HG03378 (cell line): ENCODE results near the gene RPA4.
"Not testable (repeated sequence)": the region's sequence is repeated elsewhere in the genome, so short reads cannot be mapped to it uniquely, and the experiment has no call there.

Experiments
- ATAC-seq: cut with Tn5 transposase; IDR thresholded peaks from one replicate; pipeline ENCODE4 v1.9.1; 2021; ENCODE audit warnings: mild to moderate bottlenecking, moderate library complexity; ENCODE audit not compliant: unreplicated experiment

Gene RPA4, protein sequence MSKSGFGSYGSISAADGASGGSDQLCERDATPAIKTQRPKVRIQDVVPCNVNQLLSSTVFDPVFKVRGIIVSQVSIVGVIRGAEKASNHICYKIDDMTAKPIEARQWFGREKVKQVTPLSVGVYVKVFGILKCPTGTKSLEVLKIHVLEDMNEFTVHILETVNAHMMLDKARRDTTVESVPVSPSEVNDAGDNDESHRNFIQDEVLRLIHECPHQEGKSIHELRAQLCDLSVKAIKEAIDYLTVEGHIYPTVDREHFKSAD

DNA sequence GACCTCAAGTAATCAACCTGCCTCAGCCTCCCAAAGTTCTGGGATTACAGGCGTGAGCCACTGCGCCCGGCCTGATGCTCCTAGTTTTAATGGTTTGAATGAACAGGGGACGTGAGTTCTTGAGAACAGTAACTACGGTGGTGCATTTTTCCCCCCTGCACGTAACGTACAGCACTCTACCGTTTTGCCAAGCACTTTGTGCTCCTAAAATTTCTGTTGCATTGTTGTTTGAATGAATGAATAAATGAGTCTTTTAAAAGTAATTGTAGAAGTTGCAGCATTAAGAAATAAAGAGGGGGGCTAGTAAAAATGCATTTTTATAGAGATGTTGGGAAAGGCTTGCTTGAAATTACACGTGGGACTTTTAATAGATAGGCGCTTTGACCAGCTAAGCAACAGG, at the start of gene RPA4:
TSS of gene RPA4 (plus strand) at position 301 of the 400 bp plus-strand sequence. CDS start 403 bp downstream, outside the sequence.
- ATAC-seq: no peak

DNA sequence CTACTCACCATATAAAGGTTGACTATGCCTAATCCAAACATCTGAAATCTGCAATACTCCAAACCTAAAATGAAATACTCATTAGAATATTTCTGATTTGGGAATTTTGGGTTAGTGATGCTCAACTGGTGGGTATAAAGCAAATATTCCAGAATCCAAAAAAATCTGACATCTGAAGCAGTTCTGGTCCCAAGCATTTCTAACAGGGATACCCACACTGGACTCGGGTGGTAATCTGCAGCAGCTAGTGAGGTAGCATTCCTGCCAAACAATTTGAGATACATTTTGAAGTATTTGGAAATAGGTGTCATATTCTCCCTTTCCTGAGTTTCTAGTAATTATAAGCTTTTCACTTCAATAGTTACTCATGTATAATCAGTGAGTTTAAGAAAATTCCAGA, 49.6 kb upstream of the RPA4 start:
- ATAC-seq: no peak

DNA sequence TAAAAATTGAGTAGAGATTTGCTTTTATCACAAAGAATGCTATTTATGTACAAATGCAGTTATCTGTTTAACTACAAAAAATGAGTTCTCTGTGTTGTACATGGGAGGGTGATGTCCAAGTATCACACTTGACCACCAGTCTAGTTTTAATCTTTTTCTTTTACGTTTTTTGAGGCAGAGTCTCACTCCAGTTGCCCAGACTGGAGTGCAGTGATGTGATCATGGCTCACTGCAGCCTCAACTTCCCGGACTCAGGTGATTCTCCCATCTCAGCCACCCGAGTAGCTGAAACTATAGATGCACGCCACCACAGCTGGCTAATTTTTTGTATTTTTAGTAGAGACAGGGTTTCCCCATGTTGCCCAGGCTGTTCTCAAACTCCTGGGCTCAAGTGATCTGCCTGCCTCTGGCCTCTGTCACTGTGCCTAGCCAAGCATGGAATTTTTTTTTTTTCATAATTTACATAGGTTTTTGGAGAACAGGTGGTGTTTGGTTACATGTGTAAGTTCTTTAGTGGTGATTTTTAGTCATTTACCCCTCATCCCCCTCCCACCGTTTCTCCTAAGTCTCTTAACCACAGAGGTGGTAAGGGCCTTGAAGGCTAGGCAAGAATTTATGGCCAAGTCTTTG, 47.9 kb upstream of the RPA4 start:
- peak; percentile 73 for ATAC-seq

DNA sequence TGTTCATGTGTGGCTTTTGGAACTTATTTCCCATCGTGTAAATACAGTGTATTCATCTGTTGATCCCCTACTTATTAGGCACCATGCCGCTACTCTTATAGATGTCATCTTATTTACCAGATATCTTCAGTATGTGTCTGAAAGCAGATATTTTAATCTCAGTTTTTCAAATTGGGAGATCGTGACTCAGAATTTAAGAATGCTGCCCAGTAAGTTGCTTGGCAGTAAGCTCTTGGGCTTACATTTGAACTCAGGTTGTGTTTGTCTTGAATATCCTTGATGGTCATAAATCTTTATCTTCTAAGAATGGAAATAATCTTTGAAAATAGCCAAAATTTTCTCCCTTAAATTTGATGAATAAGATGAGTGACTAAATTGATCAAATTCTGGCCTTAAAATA, 45.9 kb upstream of the RPA4 start:
- no peak for ATAC-seq

DNA sequence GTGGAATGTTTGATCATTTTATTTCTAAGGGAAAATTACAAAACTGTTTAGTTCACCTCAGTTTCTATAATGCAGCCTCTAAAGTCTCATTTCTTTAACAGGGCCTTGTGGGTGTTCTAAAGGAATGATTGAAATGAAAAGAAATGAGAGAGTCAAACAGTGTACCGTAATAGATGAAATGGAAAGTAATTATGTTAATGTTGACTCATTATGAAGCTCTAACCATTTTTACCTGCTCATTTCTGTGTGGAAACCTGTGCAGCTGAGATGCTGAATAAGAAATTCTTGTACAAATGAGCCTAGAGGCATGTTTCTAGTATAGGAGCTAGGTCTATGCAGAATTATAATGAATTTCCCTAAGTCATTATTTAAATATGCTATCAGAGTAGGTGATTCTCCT, 45.2 kb upstream of the RPA4 start:
- no peak for ATAC-seq

DNA sequence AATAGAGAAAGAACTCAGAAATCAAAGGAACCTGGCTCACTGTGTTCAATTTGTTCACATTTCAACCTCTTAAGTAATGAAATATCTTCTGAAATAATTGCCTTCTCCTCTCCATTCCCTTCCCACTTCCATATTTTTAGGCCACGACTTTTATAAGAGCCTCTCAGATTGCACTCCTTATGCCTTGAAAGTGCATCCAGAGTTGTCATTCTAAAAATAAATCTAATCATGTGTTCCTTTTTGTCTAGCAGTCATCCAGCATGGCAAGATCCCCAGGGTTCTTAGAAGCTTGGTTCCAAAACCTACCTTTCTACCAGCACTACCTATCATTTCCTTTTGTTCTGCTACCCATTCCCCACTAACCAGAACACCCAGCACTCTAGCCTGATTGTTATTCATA, 42.4 kb upstream of the RPA4 start:
- ATAC-seq: no peak

DNA sequence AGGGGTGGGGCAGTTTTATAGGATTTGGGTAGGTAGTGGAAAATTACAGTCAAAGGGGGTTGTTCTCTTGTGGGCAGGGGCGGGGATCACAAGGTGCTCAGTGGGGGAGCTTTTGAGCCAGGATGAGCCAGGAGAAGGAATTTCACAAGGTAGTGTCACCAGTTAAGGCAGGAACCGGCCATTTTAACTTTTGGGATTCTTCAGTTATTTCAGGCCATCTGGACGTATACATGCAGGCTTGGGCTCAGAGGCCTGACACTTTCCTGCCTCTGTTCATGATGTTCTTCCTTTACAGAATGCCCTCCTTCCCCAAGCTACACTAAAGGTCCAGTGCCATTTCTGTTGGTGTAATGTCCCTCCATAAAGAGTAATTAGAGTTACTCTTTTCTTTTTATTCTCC, 41.8 kb upstream of the RPA4 start:
- ATAC-seq: not testable (repeated sequence)

DNA sequence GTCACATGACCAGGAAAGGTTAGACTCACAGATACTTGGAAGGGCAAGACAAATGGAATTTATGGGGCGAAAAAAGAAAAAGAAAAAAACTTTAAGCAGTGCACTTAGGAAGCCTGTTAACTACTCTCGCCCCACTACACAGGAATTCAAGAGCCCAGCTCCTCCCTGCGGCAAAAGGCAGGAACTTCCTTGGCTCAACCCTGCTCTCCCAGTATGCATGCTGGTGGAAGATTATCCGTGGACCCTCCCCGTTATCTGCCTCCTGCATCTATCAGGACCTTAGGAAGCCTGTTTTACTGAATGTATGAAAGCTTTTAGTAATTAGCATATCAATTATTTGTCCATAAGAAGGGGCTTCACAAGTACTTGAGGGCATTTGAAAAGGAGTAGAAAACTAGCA, 40.1 kb upstream of the RPA4 start:
- no peak for ATAC-seq

DNA sequence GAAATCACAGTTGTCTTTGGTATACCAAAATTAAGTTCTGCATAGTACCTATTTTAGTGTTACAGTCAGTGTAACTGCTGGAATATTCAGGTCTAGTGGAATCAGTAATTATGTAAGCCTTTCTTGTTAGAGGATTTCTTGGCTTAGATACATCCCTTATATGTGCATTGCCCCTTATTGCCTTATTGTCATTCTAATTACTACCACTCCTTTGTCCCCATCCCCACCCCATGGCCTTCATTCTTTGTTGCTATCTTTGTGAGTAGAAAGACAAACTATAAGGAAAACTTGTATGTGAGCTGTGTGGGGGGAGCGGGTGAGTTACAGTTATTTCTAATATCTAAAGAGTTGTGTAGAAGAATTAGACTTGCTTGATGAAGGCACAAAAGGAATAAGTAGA, 36.9 kb upstream of the RPA4 start:
- no peak for ATAC-seq

DNA sequence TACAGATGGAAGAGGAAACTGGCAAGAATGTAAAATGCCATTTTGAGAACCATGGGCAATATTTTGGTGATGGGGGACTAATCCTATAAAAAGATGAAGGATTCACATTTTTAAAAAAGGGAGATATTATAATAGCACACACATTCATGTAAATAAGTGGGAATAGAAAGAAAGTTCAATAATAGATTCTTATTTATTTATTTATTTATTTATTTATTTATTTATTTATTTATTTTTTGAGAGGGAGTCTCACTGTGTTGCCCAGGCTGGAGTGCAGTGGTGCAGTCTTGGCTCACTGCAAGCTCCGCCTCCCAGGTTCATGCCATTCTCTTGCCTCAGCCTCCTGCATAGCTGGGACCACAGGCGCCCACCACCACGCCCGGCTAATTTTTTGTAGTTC, 24.3 kb upstream of the RPA4 start:
- not testable (repeated sequence) for ATAC-seq

DNA sequence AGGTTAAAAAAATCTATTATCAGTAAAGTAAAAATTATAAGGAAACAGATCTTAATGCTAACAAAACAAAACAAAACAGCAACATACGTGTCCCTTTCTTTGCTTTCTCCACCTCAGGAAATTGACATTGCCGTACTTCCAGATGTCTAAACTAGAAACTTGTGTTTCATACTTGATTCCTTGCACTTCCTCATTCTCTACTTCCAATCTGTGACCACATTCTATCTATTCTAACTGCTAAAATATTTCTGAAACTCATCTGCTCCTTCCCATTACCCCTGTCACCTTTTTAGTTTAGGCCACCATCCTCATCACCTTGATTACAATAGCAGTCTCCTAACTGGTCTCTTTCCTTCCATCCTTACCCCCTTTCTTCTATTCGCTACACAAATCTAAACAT, 22.5 kb upstream of the RPA4 start:
- peak; percentile 68 for ATAC-seq

DNA sequence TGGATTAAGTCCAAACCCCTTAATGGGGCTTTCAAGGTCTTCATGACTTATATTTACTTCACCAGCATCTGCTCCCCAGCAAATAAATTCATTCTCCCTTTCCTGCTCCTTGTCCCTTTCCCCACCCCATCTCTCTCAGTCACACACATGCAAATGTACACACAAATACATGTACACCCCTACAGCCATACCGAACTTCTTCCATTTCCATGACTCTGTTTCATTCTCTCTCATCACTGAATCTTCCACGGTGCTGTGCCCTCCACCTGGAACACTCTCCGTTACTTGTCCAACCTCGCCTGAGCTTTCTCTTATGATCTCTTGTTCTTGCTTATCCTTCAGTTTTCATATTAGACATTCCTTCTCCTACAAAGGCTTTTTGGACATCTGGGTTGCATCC, 22.0 kb upstream of the RPA4 start:
- peak; percentile 33 for ATAC-seq

DNA sequence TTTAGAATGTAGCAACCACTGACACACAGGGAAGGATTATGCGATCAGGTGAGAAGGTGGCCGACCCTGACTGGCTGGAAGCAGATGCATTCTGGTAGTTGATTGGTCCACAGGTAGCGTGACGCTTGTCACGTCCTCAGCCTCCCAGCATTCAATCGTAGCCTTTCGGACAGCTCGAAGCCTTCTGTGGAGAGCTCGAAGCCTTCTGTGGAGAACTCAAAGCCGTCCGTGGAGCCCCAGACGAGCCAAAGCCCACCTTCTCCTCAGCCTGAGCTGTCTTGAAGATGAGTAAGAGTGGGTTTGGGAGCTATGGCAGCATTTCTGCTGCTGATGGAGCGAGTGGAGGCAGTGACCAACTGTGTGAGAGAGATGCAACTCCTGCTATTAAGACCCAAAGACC, 319 bp downstream of the RPA4 start:
- no peak for ATAC-seq

DNA sequence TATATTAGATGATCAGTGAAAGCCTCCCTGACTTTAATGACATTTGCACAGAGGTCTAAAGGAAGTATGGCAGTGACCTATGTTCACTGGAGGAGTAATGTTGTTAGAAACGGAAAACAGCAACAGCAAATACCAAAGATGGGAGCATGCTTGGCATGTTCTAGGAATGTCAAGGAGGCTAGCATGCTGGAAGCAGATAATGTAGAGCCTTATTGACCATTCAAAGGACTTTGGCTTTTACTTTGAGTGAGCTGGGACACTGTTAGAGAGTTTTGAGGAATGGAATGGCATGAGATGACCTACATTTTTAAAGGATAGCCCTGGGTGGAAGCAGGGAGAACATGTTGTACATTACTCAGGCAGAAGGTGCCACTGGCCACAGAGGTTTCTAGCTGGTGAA, 6.0 kb downstream of the RPA4 start:
- ATAC-seq: no peak

DNA sequence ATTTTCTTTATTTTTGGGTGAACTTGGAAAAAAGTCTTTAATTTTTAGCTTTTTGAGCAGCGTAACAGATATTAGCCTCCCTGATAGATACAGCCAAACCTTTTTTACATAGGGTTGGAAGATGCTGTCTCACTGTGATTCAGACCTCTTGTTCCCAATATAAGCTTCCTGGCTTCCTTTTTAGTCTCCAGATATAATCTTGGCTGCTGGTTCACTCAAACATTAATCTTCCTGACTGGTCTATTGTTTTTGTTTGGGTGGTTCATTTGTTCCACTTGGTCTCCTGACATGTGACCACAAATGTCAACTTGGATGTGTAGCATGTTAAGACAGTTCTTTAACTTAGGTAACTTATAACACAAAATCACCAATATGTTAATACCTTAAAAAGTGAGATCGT, 23.0 kb downstream of the RPA4 start:
- no peak for ATAC-seq

DNA sequence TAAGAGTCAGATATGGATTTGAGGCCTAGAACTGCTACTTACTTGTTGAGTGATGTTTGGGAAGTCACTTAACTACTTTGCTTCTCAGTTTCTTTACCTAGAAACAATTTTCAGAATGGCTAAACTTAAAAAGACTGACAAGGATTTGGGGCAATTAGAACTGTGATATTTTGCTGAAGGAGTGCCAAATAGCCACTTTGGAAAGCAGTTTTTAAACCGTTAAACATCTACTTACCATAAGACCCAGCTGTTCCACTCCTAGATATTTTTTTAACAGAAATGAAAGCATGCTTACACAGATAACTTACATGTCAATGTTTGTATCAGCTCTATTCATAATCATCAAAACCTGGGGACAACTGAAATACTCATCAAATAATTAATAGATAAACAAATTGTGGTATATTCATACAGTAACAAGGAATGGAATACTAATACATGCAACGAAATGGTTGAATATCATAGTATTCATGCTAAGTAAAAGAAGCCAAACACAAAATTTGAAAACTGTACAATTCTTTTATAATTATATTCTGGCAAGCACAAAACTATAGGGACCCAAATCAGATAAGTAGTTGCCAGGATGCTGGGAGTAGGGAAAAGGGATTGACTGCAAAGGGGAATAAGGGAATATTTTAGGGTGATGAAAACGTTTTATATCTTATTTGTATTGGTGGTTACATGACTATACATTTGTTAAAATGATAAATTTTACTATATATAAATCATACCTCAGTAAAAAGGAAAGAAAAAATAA, 24.0 kb downstream of the RPA4 start:
- no peak for ATAC-seq

DNA sequence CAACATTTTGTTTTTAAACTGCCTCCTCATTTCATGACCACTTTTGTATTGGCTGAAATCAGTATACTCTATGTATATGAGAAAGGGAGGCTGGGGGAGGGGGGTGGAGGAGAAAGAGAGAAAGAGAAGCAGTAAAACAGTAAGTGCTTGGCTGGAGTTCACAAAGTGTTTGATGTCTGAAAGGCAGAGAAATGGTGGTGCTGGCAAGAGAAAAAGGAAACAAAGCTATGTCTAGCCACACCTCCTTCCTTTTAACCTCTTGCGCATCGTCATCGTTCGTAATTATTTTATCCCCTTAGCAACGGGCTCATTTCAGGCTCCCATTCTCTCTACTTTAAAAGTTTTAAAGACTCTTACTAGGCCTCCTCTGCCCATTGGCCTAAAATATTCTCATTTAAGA, 25.6 kb downstream of the RPA4 start:
- ATAC-seq: no peak

DNA sequence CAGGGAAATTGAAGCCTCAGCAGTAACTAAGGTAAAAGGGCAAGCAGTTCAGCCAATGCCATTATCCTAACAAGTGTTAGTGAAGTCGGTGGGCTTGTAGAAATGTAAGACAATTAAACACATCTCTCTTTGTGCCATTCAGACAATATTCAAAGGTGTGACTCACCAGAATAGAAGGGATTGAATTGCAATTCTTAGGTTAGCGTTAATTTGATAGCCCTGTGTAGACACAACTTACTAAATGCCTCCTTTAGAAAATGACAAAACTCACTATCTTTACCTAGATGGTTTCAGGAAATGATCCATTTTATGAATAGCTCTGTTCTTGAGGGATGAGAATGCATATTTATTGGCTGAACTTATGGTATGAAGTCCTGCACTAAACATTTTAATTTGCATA, 35.2 kb downstream of the RPA4 start:
- ATAC-seq: no peak

DNA sequence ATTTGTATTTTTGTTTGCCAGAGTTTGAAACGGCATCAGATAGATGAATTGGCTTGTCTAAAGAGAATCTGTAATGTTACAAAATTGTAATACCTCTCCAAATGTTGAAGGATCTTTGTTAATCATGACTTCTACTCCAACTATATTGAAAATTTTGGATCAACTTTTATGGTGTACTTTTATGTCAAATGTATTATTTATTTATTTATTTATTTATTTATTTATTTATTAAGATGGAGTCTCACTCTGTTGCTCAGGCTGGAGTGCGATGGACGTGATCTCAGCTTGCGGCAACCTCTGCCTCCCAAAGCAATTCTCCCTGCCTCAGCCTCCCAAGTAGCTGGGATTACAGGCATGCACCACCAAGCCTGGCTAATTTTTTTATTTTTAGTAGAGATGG, 36.0 kb downstream of the RPA4 start:
- ATAC-seq: no peak

DNA sequence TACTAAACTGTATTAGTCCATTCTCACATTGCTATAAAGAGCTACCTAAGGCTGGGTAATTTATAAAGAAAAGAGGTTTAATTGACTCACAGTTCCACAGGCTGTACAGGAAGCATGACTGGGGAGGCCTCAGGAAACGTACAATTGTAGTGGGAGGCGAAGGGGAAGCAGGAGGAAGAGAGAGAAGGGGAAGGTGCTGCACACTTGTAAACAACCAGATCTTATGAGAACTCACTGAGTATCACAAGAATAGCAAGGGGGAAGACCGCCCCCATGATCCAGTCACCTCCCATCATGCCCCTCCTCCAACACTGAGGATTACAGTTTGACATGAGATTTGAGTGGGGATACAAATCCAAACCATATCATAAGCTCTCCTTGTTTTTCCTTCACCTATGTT, 40.9 kb downstream of the RPA4 start:
- no peak for ATAC-seq

DNA sequence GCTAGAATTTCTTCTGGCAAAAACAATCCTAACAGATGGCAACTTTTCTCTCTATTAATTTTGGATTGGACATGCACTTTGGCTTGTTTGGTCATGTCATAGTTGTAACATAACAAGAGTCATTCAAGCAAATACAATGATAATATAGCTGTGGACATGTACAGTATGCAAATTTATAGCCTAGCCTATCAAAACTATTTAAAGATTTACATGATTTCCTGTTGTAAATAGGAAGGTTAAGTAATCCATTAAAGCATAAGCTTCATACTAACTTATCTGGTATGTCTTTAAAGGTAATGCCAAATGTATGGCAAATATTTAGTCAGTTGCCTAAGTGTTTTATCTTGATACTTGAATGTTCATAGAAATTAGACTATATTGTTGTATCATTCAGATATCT, 45.3 kb downstream of the RPA4 start:
- ATAC-seq: no peak
